ENCODE measurements around the gene MYO7A.

GRCh38 chr11:77191823-77192495 lies 63.9 kb downstream of the MYO7A start:
- TF ChIP-seq CTCF (IDR thresholded peaks at IDR 0.05) (peak; percentile 35), EZH2 (IDR thresholded peaks at IDR 0.05; ENCODE audit: borderline replicate concordance, insufficient read depth, low read depth, low read length, poor library complexity, severe bottlenecking) (no peak)
